KMS-11 (cell line): ENCODE measurements around the gene AHCYL2.

ENCODE experiments used
- H2AFZ ChIP-seq: fragments of 200-600 bp; sonication (generic); 2 replicates; pipeline ENCODE4 v1.6.1; 2016; ENCODE audit warnings: antibody characterized with exemption, mixed run types, low read depth
- H3K27ac ChIP-seq: fragments of 200-600 bp; sonication (generic); 2 replicates; pipeline ENCODE4 v1.6.1; 2016; ENCODE audit warnings: mild to moderate bottlenecking, mixed run types
- H3K27me3 ChIP-seq: fragments of 200-600 bp; sonication (generic); 2 replicates; pipeline ENCODE4 v1.6.1; 2017; ENCODE audit warnings: mild to moderate bottlenecking, low read depth, mixed run types, moderate library complexity; ENCODE audit not compliant: insufficient read depth
- H3K36me3 ChIP-seq: fragments of 200-600 bp; sonication (generic); 2 replicates; pipeline ENCODE4 v1.6.1; 2017; ENCODE audit warnings: mild to moderate bottlenecking, mixed run types; ENCODE audit not compliant: insufficient read depth
- H3K4me1 ChIP-seq: fragments of 200-600 bp; sonication (generic); 2 replicates; pipeline ENCODE4 v1.6.1; 2016; ENCODE audit warnings: mild to moderate bottlenecking, low read depth, mixed run types; ENCODE audit not compliant: poor library complexity, severe bottlenecking
- H3K4me2 ChIP-seq: fragments of 200-600 bp; sonication (generic); 2 replicates; pipeline ENCODE4 v1.7.0; 2016; ENCODE audit warnings: mild to moderate bottlenecking, mixed run types
- H3K4me3 ChIP-seq: fragments of 200-600 bp; sonication (generic); IDR thresholded peaks from 2 replicates; pipeline ENCODE4 v1.6.1; 2017; ENCODE audit warnings: low read depth, low read length, mixed read lengths; ENCODE audit not compliant: insufficient read depth
- H3K79me2 ChIP-seq: fragments of 200-600 bp; sonication (generic); 2 replicates; pipeline ENCODE4 v1.6.1; 2016; ENCODE audit warnings: low read depth, mixed run types; ENCODE audit not compliant: insufficient read depth
- H3K9ac ChIP-seq: fragments of 200-600 bp; sonication (generic); 2 replicates; pipeline ENCODE4 v1.6.1; 2016; ENCODE audit warnings: mild to moderate bottlenecking, mixed run types
- H4K20me1 ChIP-seq: fragments of 200-600 bp; sonication (generic); 2 replicates; pipeline ENCODE4 v1.6.1; 2016; ENCODE audit warnings: mild to moderate bottlenecking, mixed run types; ENCODE audit not compliant: insufficient read depth
- TF ChIP-seq, protein P1 (sequence below): fragments of 200-600 bp; sonication (generic); conservative IDR thresholded peaks from 2 replicates; pipeline ENCODE4 v1.6.1; 2017; ENCODE audit warnings: low read depth, mild to moderate bottlenecking, antibody characterized with exemption, low read length, moderate library complexity, mixed read lengths

Gene AHCYL2

DNA sequence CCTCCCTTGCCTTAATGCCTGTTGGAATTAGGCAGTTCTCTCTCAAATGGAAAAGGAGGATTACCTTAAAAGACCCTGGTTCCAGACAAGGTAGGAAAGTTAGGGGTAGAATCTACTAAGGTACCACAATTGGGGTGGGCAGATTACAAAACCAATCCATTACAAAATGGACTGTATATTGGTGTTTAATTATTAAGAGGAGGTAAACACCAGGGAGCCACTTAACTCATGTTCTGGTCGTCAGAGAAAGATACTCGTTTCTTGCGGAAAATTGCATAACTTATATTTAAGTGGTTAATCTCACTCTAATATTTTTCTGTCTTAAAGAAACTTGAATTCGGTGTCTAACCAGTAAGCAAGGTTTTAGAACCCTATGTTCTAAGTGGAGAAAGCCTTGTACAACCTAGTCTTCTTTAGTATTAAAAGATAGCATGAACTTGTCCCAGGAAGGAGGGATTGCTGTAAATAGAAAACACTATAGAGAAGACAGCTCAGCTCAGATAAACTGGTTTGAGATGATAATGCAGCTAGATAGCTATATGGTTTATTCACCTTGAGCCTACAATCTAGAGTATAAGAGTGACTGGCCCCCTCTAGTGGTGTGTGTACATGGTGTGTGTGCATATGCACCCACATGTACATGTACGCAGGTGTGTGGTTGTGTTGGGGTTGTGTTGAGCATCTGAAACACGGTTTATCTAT, 151.4 kb downstream of the AHCYL2 start:
- Histone ChIP-seq H3K36me3 (no peaks in the 10 kb centered on the region), H4K20me1 (no peaks in the 10 kb centered on the region), H2AFZ (no peak overlapping the region), H3K4me3 (no peak overlapping the region), H3K9ac (no peak overlapping the region), H3K4me2 (no peak overlapping the region), H3K4me1 (peaks cover 25% of the 10 kb centered on the region), H3K27me3 (no peaks in the 10 kb centered on the region), H3K27ac (no peak overlapping the region), H3K79me2 (no peaks in the 10 kb centered on the region)
- TF ChIP-seq, protein P1, sequence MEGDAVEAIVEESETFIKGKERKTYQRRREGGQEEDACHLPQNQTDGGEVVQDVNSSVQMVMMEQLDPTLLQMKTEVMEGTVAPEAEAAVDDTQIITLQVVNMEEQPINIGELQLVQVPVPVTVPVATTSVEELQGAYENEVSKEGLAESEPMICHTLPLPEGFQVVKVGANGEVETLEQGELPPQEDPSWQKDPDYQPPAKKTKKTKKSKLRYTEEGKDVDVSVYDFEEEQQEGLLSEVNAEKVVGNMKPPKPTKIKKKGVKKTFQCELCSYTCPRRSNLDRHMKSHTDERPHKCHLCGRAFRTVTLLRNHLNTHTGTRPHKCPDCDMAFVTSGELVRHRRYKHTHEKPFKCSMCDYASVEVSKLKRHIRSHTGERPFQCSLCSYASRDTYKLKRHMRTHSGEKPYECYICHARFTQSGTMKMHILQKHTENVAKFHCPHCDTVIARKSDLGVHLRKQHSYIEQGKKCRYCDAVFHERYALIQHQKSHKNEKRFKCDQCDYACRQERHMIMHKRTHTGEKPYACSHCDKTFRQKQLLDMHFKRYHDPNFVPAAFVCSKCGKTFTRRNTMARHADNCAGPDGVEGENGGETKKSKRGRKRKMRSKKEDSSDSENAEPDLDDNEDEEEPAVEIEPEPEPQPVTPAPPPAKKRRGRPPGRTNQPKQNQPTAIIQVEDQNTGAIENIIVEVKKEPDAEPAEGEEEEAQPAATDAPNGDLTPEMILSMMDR: peak; percentile 93

DNA sequence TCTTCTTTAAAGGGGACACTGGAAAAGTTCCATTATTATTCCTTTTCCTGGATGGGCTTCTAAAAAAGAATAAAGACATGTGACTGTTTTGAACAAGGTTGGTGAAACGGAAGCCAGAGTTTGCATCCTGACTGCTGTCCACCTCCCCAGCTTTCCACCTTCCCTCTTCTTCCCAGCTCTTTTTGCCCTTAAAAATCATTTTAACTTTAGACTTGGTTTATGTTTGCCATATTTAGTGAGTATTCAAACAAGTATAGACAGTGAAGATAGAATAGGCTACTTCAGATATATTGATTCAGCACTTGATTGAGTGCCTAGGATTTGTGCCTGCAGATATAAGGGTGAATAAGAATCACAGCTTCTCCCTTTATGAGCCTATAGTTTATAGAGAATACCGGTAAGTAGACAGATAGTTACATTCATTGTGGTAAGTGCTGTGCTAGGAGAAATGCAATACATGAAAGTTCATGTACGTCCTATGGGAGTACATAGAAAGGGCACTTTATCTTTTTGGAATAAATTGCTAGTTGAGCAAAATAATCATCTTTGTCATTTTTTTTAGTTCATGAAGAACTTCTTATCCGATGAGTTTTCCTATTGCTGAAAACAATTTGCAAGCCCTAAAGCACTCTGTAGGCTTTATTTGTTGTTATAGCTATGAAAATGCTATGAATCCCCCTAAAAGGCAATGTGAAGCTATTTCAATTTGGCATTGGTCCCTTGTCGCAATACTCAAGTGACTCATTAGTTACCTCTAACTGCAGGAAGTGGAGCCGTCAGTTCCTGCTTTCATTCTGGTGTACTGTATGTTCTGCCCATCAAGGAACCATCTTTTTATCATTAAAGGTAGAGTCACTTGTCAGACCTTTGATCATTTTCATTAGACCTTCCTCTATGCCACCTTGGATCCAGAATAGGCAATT, 152.2 kb downstream of the AHCYL2 start:
- H3K27ac ChIP-seq: no peak overlapping the region
- H3K79me2 ChIP-seq: no peaks in the 10 kb centered on the region
- TF ChIP-seq, protein P1: peak; percentile 75
- peaks cover 33% of the 10 kb centered on the region for H3K4me1 ChIP-seq
- no peak overlapping the region for H3K4me2 ChIP-seq
- H3K9ac ChIP-seq: no peak overlapping the region
- H4K20me1 ChIP-seq: no peaks in the 10 kb centered on the region
- no peaks in the 10 kb centered on the region for H3K27me3 ChIP-seq
- no peaks in the 10 kb centered on the region for H3K36me3 ChIP-seq
- no peak overlapping the region for H3K4me3 ChIP-seq
- H2AFZ ChIP-seq: no peak overlapping the region

DNA sequence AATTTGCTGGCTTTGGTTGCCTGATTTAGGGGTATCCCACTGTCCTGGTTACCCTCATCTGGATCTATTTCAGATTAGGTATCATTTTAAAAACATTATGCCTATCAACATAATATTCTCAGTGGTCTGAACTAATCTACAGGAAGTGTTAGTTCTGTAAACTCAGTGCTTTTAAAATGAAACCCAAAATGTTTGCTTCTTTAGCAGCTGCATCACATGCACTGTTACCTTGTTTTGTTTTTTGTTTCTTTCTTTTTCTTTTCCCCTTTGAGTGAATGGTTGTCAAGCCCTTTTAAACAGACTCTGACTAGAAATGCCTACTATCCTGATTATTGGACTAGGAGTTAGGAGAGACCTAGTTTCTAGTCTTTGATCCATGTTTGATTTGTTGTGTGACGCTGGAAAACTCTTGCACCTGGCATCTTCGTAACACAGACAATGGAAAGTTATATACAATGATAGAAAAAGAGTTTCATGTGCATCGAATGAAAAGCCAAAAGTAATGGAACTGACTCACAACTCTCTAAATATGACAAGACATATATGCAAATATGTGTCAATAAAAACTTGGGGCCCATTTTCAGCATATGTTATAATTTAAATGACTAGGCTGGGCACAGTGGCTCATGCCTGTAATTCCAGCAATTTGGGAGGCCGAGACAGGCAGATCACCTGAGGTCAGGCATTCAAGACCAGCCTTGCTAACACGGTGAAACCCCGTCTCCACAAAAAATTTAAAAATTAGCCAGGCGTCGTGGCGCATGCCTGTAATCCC, 157.1 kb downstream of the AHCYL2 start:
- TF ChIP-seq, protein P1: no peak
- no peak overlapping the region for H3K27ac ChIP-seq
- H3K27me3 ChIP-seq: no peaks in the 10 kb centered on the region
- no peak overlapping the region for H3K4me2 ChIP-seq
- H3K4me3 ChIP-seq: no peak overlapping the region
- no peak overlapping the region for H3K9ac ChIP-seq
- no peak overlapping the region for H2AFZ ChIP-seq
- H4K20me1 ChIP-seq: no peaks in the 10 kb centered on the region
- H3K4me1 ChIP-seq: peaks cover 26% of the 10 kb centered on the region
- no peaks in the 10 kb centered on the region for H3K36me3 ChIP-seq
- no peaks in the 10 kb centered on the region for H3K79me2 ChIP-seq

DNA sequence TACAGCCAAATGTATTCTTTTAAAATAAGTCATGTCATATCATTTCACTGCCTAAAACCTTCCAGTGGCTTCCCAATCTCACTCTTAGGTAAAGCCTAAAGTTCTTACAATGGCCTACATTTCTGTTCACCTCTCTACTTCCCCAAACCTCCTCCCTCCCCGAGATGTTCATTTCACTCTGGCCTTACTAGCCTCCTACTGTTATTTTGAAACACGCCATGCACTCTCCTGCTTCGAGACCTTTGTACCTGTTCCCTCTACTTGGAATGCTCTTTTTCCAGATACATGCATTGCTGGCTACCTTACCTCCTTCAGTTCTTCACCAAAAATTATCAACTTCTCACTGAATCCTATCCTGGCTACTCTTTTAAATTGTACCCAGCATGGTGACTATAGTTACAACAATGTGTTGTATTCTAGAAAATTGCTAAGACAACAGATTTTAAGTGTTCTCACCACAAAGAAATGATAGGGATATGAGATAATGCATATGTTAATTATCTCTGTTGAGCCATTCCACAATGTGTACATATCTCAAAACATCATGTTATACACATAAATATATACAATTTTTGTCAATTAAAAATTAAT, 158.8 kb downstream of the AHCYL2 start:
- H3K9ac ChIP-seq: no peak overlapping the region
- no peaks in the 10 kb centered on the region for H3K79me2 ChIP-seq
- no peaks in the 10 kb centered on the region for H3K27me3 ChIP-seq
- no peaks in the 10 kb centered on the region for H4K20me1 ChIP-seq
- no peaks in the 10 kb centered on the region for H3K36me3 ChIP-seq
- no peak overlapping the region for H3K27ac ChIP-seq
- TF ChIP-seq, protein P1: no peak
- H3K4me2 ChIP-seq: no peak overlapping the region
- H2AFZ ChIP-seq: no peak overlapping the region
- peaks cover 31% of the 10 kb centered on the region for H3K4me1 ChIP-seq
- no peak overlapping the region for H3K4me3 ChIP-seq
